LNCAP (cell line): ENCODE measurements around the gene RBBP8.

Experiments used
- CTCF ChIP-seq: fragments of 450-650 bp; IDR thresholded peaks from 2 replicates; pipeline ENCODE4 v1.5.1; 2017; ENCODE audit warnings: mild to moderate bottlenecking

Gene RBBP8

GRCh38 chr18:23072079-23072478 is 139.0 kb downstream of the RBBP8 start:
- no peak for TF ChIP-seq CTCF

GRCh38 chr18:23073996-23074606 is 141.0 kb downstream of the RBBP8 start:
- no peak for TF ChIP-seq CTCF
